ENCODE results near the gene ASRGL1. TPM values are rescaled to one million over a fixed set of nuclear protein-coding genes. Genes with fewer than 3 reads are reported as not detected.

Gene ASRGL1
- total RNA-seq, 1 experiment from 2014 or later = 51.6 TPM

DNA sequence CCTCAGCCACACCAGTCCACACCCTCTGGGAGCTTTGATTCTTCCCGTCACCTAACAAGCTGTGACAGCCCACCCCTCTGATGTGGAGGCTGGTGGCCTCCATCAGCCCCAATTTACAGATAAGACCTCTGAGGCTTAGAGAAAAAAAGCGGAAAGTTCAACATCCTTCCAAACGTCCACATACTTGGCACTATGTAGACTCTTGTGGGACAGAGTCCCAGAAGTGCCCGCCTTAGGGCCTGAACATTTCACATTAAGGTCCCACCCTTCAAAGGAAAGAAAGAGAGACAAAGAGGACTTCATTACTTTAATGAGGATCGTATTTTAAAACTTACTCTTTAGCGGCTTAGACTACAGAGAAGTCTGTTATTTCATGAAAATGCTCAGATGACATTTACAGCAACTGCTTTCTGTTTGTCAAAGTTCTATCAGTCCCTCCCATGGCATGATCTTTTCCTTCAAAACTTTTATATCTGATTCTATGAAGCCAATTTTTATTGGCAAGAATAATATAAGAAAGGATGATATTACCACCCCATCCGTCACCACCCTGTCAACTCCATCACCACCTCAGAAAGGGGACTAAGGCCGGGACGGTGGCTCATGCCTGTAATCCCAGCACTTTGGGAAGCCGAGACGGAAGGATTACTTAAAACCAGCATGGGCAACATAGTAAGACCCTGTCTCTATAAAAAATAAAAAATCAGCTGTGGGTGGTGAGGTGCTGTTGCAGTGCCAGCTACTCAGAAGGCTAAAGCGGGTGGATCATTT, 65.9 kb downstream of the ASRGL1 start (continued):
- TF ChIP-seq, protein P1, sequence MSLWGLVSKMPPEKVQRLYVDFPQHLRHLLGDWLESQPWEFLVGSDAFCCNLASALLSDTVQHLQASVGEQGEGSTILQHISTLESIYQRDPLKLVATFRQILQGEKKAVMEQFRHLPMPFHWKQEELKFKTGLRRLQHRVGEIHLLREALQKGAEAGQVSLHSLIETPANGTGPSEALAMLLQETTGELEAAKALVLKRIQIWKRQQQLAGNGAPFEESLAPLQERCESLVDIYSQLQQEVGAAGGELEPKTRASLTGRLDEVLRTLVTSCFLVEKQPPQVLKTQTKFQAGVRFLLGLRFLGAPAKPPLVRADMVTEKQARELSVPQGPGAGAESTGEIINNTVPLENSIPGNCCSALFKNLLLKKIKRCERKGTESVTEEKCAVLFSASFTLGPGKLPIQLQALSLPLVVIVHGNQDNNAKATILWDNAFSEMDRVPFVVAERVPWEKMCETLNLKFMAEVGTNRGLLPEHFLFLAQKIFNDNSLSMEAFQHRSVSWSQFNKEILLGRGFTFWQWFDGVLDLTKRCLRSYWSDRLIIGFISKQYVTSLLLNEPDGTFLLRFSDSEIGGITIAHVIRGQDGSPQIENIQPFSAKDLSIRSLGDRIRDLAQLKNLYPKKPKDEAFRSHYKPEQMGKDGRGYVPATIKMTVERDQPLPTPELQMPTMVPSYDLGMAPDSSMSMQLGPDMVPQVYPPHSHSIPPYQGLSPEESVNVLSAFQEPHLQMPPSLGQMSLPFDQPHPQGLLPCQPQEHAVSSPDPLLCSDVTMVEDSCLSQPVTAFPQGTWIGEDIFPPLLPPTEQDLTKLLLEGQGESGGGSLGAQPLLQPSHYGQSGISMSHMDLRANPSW (CRISPR knock-in tag; conservative IDR thresholded peaks at IDR 0.05; ENCODE audit: low read depth) = no peak
- TF ChIP-seq, protein P2, sequence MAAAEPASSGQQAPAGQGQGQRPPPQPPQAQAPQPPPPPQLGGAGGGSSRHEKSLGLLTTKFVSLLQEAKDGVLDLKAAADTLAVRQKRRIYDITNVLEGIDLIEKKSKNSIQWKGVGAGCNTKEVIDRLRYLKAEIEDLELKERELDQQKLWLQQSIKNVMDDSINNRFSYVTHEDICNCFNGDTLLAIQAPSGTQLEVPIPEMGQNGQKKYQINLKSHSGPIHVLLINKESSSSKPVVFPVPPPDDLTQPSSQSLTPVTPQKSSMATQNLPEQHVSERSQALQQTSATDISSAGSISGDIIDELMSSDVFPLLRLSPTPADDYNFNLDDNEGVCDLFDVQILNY (CRISPR knock-in tag; IDR thresholded peaks at IDR 0.05) = no peak
- no peak for TF ChIP-seq JUN (CRISPR knock-in tag; IDR thresholded peaks at IDR 0.05)
- TF ChIP-seq, protein P3, sequence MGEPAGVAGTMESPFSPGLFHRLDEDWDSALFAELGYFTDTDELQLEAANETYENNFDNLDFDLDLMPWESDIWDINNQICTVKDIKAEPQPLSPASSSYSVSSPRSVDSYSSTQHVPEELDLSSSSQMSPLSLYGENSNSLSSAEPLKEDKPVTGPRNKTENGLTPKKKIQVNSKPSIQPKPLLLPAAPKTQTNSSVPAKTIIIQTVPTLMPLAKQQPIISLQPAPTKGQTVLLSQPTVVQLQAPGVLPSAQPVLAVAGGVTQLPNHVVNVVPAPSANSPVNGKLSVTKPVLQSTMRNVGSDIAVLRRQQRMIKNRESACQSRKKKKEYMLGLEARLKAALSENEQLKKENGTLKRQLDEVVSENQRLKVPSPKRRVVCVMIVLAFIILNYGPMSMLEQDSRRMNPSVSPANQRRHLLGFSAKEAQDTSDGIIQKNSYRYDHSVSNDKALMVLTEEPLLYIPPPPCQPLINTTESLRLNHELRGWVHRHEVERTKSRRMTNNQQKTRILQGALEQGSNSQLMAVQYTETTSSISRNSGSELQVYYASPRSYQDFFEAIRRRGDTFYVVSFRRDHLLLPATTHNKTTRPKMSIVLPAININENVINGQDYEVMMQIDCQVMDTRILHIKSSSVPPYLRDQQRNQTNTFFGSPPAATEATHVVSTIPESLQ (CRISPR knock-in tag; IDR thresholded peaks at IDR 0.05) = no peak
- TF ChIP-seq, protein P4, sequence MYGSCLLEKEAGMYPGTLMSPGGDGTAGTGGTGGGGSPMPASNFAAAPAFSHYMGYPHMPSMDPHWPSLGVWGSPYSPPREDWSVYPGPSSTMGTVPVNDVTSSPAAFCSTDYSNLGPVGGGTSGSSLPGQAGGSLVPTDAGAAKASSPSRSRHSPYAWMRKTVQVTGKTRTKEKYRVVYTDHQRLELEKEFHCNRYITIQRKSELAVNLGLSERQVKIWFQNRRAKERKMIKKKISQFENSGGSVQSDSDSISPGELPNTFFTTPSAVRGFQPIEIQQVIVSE (CRISPR knock-in tag; IDR thresholded peaks at IDR 0.05; ENCODE audit: borderline replicate concordance) = no peak
- TF ChIP-seq SMAD4 (CRISPR knock-in tag; IDR thresholded peaks at IDR 0.05) = no peak
- TF ChIP-seq, protein P5, sequence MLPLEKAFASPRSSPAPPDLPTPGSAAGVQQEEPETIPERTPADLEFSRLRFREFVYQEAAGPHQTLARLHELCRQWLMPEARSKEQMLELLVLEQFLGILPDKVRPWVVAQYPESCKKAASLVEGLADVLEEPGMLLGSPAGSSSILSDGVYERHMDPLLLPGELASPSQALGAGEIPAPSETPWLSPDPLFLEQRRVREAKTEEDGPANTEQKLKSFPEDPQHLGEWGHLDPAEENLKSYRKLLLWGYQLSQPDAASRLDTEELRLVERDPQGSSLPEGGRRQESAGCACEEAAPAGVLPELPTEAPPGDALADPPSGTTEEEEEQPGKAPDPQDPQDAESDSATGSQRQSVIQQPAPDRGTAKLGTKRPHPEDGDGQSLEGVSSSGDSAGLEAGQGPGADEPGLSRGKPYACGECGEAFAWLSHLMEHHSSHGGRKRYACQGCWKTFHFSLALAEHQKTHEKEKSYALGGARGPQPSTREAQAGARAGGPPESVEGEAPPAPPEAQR (CRISPR knock-in tag; IDR thresholded peaks at IDR 0.05) = no peak
- TF ChIP-seq, protein P6, sequence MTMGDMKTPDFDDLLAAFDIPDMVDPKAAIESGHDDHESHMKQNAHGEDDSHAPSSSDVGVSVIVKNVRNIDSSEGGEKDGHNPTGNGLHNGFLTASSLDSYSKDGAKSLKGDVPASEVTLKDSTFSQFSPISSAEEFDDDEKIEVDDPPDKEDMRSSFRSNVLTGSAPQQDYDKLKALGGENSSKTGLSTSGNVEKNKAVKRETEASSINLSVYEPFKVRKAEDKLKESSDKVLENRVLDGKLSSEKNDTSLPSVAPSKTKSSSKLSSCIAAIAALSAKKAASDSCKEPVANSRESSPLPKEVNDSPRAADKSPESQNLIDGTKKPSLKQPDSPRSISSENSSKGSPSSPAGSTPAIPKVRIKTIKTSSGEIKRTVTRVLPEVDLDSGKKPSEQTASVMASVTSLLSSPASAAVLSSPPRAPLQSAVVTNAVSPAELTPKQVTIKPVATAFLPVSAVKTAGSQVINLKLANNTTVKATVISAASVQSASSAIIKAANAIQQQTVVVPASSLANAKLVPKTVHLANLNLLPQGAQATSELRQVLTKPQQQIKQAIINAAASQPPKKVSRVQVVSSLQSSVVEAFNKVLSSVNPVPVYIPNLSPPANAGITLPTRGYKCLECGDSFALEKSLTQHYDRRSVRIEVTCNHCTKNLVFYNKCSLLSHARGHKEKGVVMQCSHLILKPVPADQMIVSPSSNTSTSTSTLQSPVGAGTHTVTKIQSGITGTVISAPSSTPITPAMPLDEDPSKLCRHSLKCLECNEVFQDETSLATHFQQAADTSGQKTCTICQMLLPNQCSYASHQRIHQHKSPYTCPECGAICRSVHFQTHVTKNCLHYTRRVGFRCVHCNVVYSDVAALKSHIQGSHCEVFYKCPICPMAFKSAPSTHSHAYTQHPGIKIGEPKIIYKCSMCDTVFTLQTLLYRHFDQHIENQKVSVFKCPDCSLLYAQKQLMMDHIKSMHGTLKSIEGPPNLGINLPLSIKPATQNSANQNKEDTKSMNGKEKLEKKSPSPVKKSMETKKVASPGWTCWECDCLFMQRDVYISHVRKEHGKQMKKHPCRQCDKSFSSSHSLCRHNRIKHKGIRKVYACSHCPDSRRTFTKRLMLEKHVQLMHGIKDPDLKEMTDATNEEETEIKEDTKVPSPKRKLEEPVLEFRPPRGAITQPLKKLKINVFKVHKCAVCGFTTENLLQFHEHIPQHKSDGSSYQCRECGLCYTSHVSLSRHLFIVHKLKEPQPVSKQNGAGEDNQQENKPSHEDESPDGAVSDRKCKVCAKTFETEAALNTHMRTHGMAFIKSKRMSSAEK (CRISPR knock-in tag; IDR thresholded peaks at IDR 0.05; ENCODE audit: borderline replicate concordance) = no peak
- no peak for TF ChIP-seq ZNF317 (CRISPR knock-in tag; IDR thresholded peaks at IDR 0.05; ENCODE audit: borderline replicate concordance, low read depth)
- TF ChIP-seq, protein P7, sequence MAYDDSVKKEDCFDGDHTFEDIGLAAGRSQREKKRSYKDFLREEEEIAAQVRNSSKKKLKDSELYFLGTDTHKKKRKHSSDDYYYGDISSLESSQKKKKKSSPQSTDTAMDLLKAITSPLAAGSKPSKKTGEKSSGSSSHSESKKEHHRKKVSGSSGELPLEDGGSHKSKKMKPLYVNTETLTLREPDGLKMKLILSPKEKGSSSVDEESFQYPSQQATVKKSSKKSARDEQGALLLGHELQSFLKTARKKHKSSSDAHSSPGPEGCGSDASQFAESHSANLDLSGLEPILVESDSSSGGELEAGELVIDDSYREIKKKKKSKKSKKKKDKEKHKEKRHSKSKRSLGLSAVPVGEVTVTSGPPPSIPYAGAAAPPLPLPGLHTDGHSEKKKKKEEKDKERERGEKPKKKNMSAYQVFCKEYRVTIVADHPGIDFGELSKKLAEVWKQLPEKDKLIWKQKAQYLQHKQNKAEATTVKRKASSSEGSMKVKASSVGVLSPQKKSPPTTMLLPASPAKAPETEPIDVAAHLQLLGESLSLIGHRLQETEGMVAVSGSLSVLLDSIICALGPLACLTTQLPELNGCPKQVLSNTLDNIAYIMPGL (CRISPR knock-in tag; IDR thresholded peaks at IDR 0.05) = no peak
- TF ChIP-seq, protein P8, sequence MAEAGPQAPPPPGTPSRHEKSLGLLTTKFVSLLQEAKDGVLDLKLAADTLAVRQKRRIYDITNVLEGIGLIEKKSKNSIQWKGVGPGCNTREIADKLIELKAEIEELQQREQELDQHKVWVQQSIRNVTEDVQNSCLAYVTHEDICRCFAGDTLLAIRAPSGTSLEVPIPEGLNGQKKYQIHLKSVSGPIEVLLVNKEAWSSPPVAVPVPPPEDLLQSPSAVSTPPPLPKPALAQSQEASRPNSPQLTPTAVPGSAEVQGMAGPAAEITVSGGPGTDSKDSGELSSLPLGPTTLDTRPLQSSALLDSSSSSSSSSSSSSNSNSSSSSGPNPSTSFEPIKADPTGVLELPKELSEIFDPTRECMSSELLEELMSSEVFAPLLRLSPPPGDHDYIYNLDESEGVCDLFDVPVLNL (CRISPR knock-in tag; IDR thresholded peaks at IDR 0.05; ENCODE audit: borderline replicate concordance, low read depth) = no peak
- TF ChIP-seq SMAD3 (CRISPR knock-in tag; IDR thresholded peaks at IDR 0.05; ENCODE audit: borderline replicate concordance) = no peak

Data from WTC11 (cell line).